Fibroblast of pulmonary artery (primary cell): Measurements from ENCODE around the gene EYS.

Source experiments
- DNase-seq: peaks from one replicate; pipeline ENCODE4 v3.0.0-alpha.2; 2010; ENCODE audit warnings: low read depth
- H3K4me3 ChIP-seq: replicated peaks from 2 replicates; pipeline ENCODE4 v1.5.1; 2011; ENCODE audit warnings: low read depth, mild to moderate bottlenecking, control low read depth, low read length, moderate library complexity
- TF ChIP-seq, protein P1 (sequence below): IDR thresholded peaks from 2 replicates; pipeline ENCODE4 v1.5.1; 2011; ENCODE audit warnings: mild to moderate bottlenecking, control low read depth, low read length, inconsistent platforms; ENCODE audit errors: missing control alignments

Gene EYS

DNA sequence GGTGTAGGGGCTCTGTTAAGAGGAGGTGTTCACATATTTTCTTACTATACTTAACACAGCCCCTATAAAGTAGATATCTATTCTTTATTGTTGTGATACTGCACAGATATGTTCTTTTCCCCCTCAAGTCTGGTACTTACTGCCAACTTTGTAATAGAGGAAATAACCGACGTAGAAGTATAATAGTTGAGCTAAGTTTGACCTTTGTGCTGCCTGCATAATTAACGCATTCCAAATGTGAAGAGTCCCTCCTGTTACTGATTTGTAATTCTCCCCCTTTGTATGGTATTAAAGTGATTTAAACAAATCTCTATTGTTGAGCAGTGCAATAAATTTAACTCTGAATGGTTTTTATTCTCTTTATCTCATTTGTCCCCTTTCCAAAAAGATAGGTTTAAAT, 2032.4 kb downstream of the EYS start:
- no peak for DNase-seq
- H3K4me3 ChIP-seq, result no peak overlapping the region
- TF ChIP-seq, protein P1, sequence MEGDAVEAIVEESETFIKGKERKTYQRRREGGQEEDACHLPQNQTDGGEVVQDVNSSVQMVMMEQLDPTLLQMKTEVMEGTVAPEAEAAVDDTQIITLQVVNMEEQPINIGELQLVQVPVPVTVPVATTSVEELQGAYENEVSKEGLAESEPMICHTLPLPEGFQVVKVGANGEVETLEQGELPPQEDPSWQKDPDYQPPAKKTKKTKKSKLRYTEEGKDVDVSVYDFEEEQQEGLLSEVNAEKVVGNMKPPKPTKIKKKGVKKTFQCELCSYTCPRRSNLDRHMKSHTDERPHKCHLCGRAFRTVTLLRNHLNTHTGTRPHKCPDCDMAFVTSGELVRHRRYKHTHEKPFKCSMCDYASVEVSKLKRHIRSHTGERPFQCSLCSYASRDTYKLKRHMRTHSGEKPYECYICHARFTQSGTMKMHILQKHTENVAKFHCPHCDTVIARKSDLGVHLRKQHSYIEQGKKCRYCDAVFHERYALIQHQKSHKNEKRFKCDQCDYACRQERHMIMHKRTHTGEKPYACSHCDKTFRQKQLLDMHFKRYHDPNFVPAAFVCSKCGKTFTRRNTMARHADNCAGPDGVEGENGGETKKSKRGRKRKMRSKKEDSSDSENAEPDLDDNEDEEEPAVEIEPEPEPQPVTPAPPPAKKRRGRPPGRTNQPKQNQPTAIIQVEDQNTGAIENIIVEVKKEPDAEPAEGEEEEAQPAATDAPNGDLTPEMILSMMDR, result no peak

DNA sequence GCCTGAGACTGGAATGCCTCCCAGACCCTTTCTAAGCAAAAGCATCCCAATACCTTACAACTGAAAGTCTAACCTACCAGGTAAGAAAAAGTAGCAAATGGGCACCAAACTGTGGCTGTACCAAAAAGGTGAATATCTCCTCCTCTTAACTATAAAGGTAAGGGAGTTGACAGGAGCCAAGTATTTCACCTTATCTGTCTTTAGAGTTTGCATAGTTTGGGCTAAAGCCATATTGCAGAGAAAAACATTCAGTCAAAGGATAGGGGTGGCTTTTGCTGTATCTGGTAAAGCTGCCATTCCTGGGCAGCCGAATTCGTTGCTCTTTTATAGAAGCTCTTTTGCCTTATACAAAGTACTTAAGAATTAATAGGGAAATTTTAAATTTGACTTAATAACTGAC, 2033.3 kb downstream of the EYS start:
- TF ChIP-seq, protein P1, result no peak
- DNase-seq, result no peak
- no peak overlapping the region for H3K4me3 ChIP-seq

DNA sequence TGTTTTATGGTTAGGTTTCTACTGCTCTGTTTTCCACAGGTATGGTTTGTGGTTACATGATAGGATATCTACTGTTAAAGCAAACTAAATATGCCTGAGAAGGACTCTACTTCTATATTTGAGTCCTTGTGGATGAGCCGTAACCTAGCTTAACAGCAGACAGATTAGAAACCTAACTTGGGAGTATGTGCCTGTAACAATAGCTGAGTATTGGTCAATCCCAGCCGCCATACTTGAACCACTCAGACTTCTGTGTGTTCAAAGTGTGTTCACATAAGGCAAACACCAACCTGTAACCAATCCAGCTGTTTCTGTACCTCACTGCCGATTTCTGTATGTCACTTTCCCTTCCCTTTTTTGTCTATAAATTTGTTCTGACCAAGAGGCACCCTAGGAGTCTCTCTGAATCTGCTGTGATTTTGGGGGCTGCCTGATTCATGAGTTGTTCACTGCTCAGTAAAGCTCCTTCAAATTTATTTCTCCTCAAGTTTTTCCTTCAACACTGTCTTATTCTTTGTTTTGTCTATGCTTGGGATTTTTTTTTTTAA, 2034.4 kb downstream of the EYS start:
- no peak overlapping the region for H3K4me3 ChIP-seq
- no peak for DNase-seq
- TF ChIP-seq, protein P1, result no peak

DNA sequence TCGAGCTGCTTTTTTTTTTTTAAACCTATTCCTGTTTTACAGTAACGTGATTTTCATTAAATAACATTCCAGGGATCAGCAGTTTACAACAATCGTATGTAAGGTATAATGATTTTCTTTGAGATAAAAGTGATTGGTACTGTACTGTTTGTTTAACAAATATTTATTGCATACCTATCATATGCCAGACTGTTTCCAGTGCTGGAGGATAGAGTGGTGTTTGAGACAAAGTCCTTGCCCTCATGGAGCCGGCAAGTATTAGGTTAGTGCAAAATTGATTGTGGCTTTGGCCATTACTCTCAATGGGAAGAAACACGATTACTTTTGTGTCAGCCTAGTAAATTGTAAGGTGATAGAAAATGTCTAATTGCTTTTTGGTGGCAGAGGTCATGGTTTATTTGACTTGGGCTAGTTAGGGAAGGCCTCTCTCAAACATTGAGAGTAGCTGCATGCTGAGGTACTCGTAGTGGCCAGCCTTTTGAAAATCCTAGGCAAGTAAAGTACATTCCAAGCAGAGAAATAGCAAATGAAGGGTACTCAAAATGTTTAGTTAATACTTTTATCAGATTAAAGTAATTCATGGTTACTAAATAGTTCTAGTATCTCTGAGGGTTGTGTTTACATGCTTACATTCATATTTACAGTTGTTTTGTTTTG, 2035.8 kb downstream of the EYS start:
- H3K4me3 ChIP-seq, result no peak overlapping the region
- no peak for DNase-seq
- TF ChIP-seq, protein P1, result no peak
